ENCODE results near the gene RAB4A.

RAB4A gene

DNA sequence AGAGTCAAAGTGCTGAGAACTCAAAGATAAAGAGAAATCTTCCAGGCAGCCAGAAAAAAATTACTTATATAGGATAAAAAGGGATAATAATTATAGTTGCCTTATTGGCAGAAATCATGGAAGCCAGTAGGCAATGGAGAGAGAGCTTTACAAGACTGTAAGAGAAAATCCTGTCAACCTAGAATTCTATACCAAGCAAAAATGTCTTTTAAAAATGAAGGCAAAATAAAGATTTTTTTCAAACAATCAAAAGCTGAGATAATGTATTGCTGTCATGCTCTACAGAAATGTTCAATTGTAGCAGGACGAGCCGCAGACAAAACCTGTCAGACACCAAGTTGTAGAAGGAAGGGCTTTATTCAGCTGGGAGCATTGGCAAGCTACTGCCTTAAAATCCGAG is 26.8 kb upstream of the RAB4A start:
- no peak for DNase-seq (ENCODE audit: low spot score)

DNA sequence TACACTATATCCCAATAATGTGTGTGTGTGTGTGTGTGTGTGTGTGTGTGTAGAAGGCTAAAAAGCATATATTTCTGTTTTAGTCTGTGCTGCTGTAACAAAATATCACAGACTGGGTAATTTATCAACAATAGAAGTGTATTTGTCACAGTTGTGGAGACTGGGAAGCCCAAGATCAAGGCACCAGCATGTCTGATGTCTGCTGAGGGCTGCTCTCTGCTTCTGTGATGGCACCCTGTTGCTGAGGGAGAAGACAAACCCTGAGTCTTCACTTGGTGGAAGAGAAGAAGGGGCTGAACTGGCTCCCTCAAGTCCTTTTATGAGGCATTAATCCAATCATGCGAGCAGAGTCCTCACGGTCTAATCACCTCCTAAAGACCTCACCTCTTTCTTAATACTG is 23.0 kb upstream of the RAB4A start:
- DNase-seq (ENCODE audit: low spot score), result no peak

DNA sequence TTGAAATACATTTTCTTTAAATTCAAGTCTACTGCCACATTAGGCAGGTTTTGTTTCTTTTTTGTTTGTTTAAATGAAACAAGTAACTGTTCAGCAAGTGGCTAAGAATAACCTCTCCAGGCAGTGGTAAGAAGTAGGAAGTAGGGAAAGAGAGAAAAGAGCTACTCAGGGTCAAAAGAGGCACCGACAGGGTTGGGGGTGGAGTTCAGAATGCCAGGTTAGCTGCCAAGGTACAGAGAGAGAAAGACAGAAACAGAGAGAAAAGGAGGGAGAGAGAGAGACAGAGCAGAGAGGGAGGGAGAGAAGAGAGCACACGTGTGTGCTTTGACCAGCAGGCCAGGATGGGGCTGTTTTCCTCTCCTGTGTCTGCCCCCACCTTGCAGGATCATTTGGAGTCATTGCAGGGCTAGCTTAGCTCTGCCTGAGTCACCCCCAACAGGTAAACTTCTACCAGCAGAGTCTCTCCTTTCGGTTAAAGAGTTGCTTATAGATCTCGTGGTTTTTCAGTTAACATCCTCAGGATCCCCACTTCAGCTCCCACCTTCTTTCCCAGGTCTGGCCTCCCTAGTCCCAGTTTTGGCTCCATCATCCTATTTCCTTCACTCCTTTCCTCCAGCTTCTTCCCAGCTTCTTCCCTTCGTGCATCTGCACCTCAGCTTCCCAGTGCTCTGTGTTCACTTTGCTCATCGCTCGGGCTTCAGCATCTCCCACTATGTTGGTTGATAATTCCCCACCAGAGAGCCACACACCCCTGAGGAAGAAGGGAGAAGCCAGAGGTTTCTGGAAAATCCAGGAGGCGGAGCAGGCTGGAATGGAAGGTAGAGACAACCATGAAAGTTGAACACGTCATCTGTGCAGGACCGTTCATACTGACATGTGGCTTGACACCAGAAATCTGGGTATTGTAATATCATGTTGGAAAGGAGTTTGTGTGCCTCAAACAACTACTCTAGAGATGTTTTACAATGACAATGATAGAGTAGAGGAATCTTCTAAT is 21.8 kb upstream of the RAB4A start:
- DNase-seq (ENCODE audit: low spot score), result no peak

DNA sequence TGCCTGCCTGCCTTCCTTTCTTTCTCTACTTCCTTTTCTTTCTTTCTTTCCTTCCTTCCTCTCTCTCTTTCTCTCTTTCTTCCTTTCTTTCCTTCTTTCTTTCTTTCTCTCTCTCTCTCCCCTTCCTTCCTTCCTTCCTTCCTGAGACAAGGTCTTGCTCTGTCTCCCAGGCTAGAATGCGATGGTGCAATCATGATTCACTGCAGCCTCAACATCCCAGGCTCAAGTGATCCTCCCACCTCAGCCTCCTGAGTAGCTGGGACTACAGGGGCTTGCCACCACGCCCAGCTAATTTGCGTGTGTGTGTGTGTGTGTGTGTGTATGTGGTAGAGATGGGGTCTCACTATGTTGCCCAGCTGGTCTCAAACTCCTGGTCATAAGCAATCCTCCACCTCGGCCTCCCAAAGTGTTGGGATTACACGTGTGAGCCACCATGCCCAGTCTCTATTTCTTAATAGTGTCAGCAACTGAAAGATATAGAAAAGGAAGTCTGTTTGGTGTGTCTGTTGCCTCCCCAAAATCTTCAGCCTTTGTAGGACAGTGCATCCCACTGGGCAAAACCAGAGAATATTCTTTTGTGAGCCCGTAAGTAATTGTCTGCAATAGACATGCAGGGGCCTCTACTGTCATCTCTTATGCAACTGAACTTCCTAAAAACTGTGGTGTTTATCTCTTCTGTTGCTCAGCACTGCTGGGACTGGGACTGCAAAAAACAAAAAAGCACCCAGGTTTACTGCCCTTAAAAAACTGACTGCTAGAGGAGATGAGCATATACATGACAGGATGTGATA is 20.9 kb upstream of the RAB4A start:
- DNase-seq (ENCODE audit: low spot score), result no peak

DNA sequence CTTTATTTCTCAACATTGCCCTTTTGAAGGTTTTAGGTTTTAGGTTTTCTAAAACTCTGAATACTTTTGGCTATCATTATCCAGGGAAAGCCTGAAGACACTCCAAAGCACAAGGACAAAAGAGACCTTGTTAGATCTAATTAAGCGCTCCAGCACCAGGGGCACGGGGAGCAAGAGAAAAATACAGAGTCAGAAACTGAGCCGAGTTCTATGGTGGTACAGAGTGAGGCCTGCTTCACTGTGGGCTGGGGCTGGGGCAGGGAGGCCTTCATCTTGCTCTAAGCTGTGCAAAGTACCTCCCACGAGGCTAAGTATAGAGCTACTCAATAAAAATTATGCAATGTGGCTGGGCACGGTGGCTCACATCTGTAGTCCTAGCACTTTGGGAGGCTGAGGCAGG is 19.7 kb upstream of the RAB4A start:
- DNase-seq (ENCODE audit: low spot score), result no peak

DNA sequence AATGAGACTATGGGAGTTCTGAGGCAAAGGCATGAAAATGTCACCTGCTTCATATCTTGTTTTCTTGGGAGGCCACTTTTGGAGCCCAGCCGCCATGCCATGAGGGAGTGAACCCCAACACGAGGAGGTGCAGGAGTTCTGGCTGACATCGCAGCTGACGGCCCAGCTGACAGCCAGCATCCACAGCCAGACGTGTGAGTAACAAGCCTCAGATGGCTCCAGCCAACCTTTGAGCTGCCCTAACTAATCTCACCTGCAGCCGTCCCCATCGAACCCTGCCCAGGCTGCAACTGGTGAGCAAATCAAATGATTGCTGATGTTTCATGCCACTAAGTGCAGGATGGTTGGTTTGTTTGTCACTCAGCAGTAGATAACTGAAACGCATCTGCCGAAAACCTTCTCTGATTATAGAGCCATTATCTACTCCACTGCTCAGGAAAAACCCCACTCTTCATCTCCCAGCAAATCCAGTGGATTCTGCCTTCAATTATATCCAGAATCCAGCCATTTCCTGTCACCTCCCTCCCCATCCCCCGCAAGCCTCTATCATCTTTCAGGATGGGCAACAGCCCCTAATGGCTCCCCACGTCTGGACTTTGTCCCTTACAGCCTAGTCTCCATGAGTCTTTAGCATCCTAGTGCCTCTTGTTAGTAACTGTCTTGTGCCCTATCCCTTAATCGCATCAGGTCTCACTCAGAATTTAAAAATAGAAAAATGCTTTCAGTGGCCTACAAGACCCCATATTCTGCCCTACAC is 18.5 kb upstream of the RAB4A start:
- no peak for DNase-seq (ENCODE audit: low spot score)

DNA sequence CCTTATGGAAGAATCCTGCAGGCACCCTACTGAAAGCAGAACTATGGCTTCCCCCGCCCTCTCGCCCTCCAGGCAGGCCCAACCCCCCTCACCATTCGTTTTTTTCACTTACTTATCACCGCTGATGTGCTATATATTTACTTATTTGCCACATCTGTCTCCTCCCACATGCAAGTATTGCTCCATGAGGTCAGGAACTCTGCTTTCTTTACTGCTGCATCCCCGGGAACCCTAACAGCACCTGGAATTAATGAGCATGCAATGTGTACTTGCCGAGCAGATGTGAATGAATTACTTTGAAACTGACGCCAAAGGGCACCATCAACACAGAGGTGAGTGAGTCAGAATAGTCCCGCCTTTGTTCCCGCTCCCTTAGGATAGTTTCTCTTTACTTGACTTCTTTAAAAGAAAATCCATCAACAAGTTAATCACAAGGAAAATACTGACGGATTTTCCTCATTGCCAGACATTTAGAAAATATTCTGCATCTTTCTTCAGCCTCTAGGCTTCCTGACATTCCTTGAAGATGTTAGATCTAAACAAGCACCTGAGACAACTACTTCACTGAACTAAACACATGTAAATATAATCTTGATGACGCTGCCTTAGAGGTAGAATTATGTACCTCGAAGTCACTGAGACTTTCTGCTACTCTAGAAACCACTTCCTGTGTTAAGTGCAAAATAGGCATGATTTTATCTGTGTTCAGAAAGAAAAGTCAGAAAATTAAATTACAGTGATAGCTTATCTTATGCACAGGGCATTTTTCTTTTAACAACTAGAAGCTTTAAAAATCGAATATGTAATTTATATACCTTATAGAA is 17.5 kb upstream of the RAB4A start:
- peak; percentile 52 for DNase-seq (ENCODE audit: low spot score)

DNA sequence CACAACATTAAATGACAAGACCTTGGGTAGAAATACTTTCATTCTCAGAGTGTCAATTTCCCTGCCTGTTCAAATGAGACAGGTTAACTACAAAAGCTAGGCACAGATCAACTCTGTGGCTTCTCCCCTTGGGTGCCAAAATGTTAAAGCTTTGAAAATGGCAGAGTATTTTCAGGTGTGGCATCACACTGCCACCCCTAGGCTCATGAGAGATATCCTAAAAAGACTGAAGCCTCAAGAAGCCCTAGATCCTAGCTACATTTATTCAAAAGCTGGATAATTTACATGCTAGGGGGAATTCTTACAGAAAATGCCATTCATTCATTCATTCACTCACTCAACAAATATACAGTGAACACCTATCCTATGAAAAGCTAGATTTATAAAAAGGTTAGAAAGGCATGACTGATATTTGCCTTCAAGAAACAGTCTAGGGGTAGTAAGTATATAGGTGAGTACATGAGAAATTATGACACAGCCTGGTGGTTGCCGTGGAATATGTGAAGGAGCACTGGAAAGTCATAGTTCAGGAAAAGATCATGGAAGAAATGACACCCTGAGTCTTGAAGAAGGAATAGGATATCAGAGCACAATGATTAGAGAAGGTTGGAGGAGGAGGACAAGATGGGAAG is 15.9 kb upstream of the RAB4A start:
- peak; percentile 35 for DNase-seq (ENCODE audit: low spot score)

DNA sequence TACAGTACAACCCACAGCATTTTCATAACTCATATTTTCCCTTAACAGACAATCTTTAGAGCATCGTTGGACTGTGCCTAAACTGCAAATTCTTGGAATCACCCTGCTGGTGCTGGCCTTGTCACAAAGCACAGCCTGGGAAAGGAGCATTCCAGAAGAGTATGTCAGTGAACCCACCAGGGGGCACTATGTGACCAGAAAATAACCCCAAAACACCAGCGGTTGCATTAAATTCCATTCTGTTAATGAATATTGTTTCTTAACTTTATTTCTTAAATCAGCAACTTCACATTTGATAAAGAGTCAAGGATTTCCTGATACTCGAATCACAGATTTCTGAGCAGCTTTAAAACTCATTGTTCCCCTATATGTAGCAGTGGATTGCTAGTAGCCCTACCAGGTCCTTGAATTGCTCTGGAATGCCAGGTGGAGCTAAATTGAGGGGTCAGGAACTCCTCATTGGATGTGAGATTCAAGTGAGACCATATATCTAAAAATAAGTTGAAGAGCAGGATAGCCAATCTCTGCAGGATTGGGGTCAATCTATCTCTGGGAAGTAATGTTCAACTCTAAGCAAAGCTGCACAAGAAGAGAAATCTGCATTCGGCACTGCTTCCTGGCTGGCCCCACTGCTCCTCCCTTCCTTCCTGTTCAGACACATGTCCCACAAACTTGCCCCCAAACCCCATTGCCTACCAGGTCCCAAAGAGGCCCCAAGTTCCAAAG is 12.7 kb upstream of the RAB4A start:
- DNase-seq (ENCODE audit: low spot score), result peak; percentile 58

DNA sequence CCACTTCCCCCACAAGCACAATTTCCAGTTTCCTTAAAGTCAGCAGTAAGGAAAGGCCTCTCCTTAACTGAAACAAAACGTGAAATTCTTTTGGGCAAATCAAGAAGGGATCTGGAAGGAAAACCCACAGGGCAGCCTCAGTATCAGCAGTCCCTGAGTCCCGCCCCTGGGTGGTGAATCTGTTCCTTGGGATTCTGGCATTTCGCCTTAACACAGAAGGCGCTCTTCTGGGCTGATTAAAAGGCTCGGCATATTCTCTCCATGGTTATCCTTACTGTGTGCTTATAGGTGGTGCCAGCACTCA is 12.2 kb upstream of the RAB4A start:
- DNase-seq (ENCODE audit: low spot score), result no peak

DNA sequence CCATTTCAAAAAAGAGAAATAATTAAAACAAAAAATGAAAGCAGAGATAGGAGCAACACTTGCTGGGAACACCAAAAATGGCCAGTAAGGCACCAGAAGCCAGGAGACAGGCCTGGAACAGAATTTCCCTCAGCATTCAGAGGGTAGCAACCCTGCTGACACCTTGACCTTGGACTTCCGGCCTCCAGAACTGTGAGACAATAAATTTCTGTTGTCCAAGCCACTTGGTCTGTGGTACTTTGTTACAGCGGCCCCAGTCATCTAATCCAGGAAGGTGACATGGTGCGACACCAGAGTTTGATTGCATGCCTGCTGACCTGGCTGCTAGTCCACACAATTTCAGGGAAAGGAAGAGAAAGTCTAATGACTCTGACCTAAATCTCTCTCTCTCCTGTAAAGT is 10.6 kb upstream of the RAB4A start:
- DNase-seq (ENCODE audit: low spot score), result no peak

DNA sequence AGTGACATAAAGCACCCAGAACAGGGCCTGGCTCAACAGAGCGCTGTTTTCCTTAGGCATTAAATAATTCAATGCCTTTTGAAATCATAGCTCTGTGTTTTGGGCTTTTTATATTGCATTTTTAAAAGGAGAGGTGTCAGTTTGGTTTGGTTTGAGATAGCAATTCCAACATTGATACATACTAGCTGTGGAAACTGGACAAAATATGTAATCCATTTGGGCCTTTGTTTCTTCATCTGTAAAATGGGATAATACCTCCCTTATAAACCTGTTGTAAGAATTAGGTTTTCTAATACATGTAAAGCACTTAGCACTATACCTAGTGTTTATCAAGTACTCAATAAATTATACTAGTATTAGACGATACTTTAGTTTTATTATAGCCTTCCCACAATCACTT is 8.7 kb upstream of the RAB4A start:
- DNase-seq (ENCODE audit: low spot score), result no peak

DNA sequence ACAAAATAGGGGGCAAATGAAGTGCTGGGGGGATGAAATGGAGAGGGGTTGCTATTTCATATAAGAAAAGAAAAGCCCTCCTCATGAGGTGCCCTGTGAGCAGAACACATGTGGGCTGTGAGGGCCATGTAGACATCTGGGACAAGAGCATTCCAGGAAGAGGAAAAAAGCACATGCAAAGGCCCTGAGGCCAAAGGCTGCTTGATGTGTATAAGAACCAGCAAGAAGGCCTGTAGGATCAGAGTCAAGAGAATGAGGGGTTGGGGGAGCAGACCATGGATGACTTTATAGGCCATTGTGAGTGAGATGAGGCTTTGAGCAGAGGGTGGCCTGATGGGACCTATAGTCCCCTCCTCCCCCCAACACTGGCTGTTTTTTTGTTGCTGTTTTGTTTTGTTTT is 7.7 kb upstream of the RAB4A start:
- no peak for DNase-seq (ENCODE audit: low spot score)

DNA sequence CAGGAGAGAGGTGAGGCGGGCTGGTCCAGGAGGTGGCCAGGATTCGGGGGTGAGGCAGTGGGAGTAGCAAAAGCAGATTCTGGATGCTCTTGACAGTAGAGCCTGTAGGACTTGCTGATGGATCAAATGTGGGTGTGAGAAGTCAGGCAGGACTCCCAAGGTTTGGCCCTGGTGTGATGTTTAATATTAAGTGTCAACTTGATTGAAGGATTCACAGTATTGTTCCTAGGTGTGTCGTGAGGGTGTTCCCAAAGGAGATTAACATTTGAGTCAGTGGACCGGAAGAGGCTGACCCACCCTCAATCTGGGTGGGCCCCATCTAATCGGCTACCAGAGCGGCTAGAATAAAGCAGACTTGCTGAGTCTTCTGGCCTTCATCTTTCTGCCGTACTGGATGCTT is 6.8 kb upstream of the RAB4A start:
- DNase-seq (ENCODE audit: low spot score), result no peak

DNA sequence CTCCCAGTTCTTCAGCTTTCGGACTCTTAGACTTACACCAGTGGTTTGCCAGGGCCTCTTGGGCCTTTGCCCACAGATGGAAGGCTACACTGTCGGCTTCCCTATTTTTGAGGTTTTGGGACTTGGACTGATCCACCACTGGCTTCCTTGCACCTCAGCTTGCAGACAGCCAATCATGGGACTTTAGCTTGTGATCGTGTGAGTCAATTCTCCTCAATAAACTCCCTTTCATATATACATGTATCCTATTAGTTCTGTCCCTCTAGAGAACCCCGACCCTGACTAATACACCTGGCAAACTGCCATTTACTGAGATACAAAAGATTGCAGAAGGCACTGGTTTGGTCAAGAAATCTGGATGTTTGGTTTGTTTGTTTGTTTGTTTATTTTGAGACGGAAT is 6.4 kb upstream of the RAB4A start:
- DNase-seq (ENCODE audit: low spot score), result no peak

DNA sequence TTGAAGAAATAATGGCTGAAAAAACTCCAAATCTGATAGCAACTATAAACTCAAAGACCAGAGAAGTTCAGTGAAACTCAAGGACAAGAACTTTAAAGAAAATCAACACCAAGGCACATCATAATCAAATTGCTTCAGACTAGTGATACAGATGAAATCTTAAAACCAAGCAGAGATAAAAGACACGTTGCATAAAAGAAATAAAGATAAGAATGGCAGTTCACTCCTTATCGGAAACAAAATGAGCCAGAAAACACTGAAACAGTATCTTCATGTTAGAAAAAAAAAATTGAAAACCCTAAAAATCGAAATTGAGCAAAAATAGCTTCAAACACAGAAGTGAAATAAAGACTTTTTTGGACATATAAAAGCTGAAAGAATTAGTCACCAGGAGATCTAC is 4.6 kb upstream of the RAB4A start:
- DNase-seq (ENCODE audit: low spot score), result no peak

DNA sequence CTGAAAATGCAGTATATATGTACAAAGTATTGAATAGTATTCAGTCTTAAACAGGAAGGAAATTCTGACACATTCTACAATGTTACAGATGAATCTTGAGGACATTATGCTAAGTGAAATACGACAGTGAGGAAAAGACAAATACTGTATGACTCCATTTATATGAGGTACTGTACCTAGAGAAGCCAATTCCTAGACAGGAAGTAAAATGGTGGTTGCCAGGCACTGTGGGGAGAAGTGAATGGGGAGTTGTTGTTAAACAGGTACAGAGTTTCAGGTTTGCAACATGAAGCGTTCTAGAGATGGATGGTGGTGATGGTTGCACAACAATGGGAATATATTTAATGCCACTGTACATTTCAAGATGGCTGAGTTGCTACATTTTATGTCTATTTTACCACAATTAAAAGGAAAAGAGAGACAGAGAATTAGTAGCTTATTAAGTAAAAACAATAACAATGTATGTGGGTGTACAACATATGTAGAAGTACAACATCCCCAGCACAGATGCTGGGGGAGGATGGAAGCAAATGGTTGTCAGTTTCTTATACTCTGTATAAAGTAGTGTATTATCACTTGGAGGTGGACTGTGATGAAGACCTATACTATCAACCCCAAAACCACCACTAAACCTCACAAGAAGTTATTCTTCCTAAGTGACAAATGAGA is 3.9 kb upstream of the RAB4A start:
- DNase-seq (ENCODE audit: low spot score), result no peak

DNA sequence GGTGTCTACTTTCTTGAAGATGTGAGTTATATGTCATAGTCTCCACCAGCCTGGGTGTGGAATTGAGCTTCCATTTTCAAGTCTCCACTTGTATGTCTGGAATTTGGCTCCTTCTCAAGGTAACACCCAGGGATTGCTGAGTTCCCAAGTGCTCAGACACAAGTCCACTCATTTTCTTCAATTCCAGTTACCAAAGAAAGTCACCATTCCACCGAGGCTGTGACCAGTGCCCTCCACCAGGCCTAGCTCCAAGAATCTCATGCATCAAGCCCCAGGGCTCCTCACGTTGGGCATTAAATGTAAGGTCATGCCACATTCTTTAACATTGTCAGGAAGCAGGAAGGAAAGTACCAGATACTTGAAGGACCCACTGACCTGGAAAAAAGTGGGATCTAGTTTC is 2.4 kb upstream of the RAB4A start:
- no peak for DNase-seq (ENCODE audit: low spot score)

DNA sequence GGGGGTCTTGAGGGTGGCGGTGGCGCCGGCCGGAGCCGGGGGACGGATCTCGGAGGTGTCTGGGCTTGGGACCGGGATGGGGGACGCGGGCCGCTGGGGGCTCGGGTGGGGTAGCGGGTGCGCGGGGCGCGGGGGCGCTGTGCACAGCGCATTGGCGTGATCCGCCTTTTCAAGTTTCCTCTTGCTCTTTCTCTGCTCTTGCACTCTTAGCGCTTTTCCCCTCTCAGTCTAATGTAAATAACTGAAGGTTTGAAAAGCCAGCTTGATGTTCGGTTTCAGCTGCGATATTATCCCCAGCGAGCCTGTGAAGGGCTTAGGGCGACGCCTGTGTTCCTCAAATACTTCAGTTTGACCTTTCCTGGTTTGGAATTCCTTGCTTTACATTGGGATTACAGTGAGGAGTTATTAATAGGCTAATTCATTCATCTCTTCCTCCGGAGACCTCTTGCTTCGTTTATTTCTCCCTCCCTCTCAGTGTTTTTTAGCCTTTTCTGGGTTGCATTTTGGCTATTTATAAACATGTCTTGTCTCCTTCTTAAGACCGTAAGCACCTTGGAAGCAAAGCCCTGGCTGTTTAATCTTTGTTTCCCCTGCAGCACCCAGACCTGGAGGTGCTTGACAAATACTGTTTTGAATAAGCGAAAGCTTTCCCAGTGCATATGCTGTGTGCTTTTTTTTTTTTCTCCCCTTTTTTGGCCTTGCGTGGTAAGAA is 693 bp downstream of the RAB4A start:
- DNase-seq (ENCODE audit: low spot score), result peak; percentile 25
